HepG2 (cell line): Measurements from ENCODE around the gene APBB2. TPM values are rescaled to one million over a fixed set of nuclear protein-coding genes. Genes with fewer than 3 reads are reported as not detected.
A peak's percentile ranks its signal among the peaks of the same experiment; 100 is the strongest.

Source experiments
- CREB3 ChIP-seq: sonication (generic); formaldehyde crosslinking; IDR thresholded peaks from 2 replicates; pipeline ENCODE4 v1.5.0; 2020; ENCODE audit warnings: missing genetic modification reagents
- ESRRA ChIP-seq: sonication (generic); formaldehyde crosslinking; IDR thresholded peaks from 2 replicates; pipeline ENCODE4 v1.5.1; 2020; ENCODE audit warnings: mild to moderate bottlenecking, low read depth, missing genetic modification reagents
- GATAD1 ChIP-seq: IDR thresholded peaks from 2 replicates; pipeline ENCODE4 v1.6.1; 2016; ENCODE audit warnings: missing genetic modification reagents, missing compliant biosample characterization
- HCFC1 ChIP-seq: fragments of 150-350 bp; IDR thresholded peaks from 2 replicates; pipeline ENCODE4 v1.6.1; 2014; ENCODE audit warnings: low read depth, low read length
- KDM3A ChIP-seq: IDR thresholded peaks from 2 replicates; pipeline ENCODE4 v1.6.1; 2018; ENCODE audit warnings: low read depth, missing compliant biosample characterization
- MBD4 ChIP-seq: IDR thresholded peaks from 2 replicates; pipeline ENCODE4 v1.6.1; 2012; ENCODE audit warnings: low read length, inconsistent platforms, borderline replicate concordance
- SMARCC2 ChIP-seq: fragments of 450-650 bp; IDR thresholded peaks from 2 replicates; pipeline ENCODE4 v1.6.1; 2017; ENCODE audit warnings: antibody characterized with exemption, mild to moderate bottlenecking
- ZNF331 ChIP-seq: sonication (generic); formaldehyde crosslinking; IDR thresholded peaks from 2 replicates; pipeline ENCODE4 v1.4.0; 2020; ENCODE audit warnings: missing genetic modification reagents
- ZNF589 ChIP-seq: sonication (generic); formaldehyde crosslinking; conservative IDR thresholded peaks from 2 replicates; pipeline ENCODE4 v1.8.0; 2022; ENCODE audit warnings: mild to moderate bottlenecking, moderate library complexity, missing genetic modification reagents
- polyA plus RNA-seq, 8 experiments: library from polyadenylated mRNA; depleted of rRNA in 3 of 8; stranded (reverse) in 7 of 8; unstranded in 1 of 8; fragments of >200 nt; fragmentation: Illumina TruSeq in 4 of 8; extraction: Trizol in 4 of 8; gene quantifications; 2 replicates each; pipeline versions ENCODE4 v1.2.1 to v1.2.3, GENCODE V29; 2011 to 2016; ENCODE audit warnings: low read depth in 4 of 8, missing spikeins in 1 of 8, mixed read lengths in 1 of 8; ENCODE audit not compliant: insufficient read depth in 1 of 8
- total RNA-seq, 5 experiments: library from RNA; depleted of rRNA; stranded (reverse); fragments of >200 nt; fragmentation: Illumina TruSeq; extraction: Trizol; gene quantifications; 2 replicates each; pipeline ENCODE4 v1.2.3, GENCODE V29; 2016; ENCODE audit warnings: low read depth in 1 of 5
- TF ChIP-seq, protein P1 (sequence below): sonication (generic); formaldehyde crosslinking; IDR thresholded peaks from 2 replicates; pipeline ENCODE4 v1.4.0; 2020; ENCODE audit warnings: missing genetic modification reagents, borderline replicate concordance
- TF ChIP-seq, protein P2 (sequence below): IDR thresholded peaks from 2 replicates; pipeline ENCODE4 v1.6.1; 2016; ENCODE audit warnings: missing compliant biosample characterization, missing genetic modification reagents, borderline replicate concordance

Gene APBB2
- total and polyA plus RNA-seq, 2 of the 13 experiments (the other 11 are each of a cell fraction or from before 2014, with no cell fraction given) = 11.7 to 17.0 TPM

- TF ChIP-seq GATAD1 (CRISPR knock-in tag) (no peak), CREB3 (no peak), ZNF331 (CRISPR knock-in tag) (0 out of 2 replicates have a peak, but pooled peaks have one; percentile 40), HCFC1 (no peak), MBD4 (no peak), ESRRA (CRISPR knock-in tag) (no peak), KDM3A (CRISPR knock-in tag) (no peak), ZNF589 (CRISPR knock-in tag) (no peak), SMARCC2 (no peak)
- TF ChIP-seq, protein P1, sequence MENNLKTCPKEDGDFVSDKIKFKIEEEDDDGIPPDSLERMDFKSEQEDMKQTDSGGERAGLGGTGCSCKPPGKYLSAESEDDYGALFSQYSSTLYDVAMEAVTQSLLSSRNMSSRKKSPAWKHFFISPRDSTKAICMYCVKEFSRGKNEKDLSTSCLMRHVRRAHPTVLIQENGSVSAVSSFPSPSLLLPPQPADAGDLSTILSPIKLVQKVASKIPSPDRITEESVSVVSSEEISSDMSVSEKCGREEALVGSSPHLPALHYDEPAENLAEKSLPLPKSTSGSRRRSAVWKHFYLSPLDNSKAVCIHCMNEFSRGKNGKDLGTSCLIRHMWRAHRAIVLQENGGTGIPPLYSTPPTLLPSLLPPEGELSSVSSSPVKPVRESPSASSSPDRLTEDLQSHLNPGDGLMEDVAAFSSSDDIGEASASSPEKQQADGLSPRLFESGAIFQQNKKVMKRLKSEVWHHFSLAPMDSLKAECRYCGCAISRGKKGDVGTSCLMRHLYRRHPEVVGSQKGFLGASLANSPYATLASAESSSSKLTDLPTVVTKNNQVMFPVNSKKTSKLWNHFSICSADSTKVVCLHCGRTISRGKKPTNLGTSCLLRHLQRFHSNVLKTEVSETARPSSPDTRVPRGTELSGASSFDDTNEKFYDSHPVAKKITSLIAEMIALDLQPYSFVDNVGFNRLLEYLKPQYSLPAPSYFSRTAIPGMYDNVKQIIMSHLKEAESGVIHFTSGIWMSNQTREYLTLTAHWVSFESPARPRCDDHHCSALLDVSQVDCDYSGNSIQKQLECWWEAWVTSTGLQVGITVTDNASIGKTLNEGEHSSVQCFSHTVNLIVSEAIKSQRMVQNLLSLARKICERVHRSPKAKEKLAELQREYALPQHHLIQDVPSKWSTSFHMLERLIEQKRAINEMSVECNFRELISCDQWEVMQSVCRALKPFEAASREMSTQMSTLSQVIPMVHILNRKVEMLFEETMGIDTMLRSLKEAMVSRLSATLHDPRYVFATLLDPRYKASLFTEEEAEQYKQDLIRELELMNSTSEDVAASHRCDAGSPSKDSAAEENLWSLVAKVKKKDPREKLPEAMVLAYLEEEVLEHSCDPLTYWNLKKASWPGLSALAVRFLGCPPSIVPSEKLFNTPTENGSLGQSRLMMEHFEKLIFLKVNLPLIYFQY = no peak
- TF ChIP-seq, protein P2, sequence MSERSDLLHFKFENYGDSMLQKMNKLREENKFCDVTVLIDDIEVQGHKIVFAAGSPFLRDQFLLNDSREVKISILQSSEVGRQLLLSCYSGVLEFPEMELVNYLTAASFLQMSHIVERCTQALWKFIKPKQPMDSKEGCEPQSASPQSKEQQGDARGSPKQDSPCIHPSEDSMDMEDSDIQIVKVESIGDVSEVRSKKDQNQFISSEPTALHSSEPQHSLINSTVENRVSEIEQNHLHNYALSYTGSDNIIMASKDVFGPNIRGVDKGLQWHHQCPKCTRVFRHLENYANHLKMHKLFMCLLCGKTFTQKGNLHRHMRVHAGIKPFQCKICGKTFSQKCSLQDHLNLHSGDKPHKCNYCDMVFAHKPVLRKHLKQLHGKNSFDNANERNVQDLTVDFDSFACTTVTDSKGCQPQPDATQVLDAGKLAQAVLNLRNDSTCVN = 0 out of 2 replicates have a peak, but pooled peaks have one; percentile 26
Observed at GRCh38 chr4:40840985-40841571, 373.3 kb downstream of the APBB2 start (continued).
